Measurements from ENCODE around the gene UBA1.

The UBA1 gene

DNA sequence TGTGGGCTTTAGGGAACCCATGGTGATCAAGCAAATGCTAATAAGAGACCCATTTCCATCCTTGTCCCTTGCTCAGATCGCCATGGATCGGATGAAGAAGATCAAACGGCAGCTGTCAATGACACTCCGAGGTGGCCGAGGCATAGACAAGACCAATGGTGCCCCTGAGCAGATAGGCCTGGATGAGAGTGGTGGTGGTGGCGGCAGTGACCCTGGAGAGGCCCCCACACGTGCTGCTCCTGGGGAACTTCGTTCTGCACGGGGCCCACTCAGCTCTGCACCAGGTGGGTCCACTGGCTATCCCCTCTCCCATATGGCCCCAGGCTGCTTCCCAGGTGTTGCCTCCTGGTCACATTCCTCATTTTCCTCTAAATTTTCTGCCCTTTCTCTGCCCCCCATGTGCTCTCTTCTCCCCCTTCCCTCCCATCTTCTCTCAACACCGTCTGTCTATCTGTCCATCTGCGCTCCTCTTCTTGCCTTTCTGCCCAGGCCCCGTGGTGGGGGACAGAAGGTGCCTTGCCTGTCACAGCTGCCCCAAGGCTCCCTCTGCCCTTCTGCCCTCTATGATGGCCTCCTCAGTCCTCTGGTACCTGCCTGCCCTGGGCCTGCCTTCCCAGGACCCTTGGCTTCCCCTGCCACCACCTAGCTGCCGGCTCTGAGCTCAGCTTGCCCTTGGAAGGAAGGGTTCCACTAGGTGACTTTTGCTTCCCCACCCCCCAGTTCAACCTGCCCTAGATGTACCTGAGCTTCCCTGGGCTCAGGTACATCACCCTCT is 30.0 kb downstream of the UBA1 start:
- H3K36me3 ChIP-seq (ENCODE audit: insufficient read depth, low read length) = peaks cover 66% of the 10 kb centered on the region
- TF ChIP-seq CTCF (IDR thresholded peaks at IDR 0.05; ENCODE audit: low read length) (no peak), EZH2 (IDR thresholded peaks at IDR 0.05; ENCODE audit: borderline replicate concordance, low read length) (no peak)
- no peaks in the 10 kb centered on the region for H4K20me1 ChIP-seq (ENCODE audit: insufficient read depth, low read length)

DNA sequence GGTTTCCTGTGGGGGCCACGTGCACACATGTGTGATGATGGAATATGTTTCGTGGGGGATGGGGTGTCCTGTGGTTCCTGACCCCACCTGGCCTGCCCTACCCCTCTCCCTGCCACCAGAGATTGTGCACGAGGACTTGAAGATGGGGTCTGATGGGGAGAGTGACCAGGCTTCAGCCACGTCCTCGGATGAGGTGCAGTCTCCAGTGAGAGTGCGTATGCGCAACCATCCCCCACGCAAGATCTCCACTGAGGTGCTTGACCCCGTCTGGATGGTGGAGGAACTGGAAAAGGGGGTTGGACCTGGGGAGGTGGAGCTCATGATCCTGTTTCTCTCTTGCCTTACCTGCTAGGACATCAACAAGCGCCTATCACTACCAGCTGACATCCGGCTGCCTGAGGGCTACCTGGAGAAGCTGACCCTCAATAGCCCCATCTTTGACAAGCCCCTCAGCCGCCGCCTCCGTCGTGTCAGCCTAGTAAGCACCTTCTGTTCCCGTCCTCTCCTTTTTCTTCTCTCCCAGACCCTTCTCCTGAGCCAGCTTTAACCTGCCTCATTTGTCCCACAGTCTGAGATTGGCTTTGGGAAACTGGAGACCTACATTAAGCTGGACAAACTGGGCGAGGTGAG is 30.8 kb downstream of the UBA1 start:
- peaks cover 15% of the 10 kb centered on the region for H3K4me1 ChIP-seq (ENCODE audit: insufficient read depth, low read length, severe bottlenecking)
- H4K20me1 ChIP-seq (ENCODE audit: insufficient read depth, low read length) = no peaks in the 10 kb centered on the region
- H3K9ac ChIP-seq (ENCODE audit: low read length) = no peak overlapping the region
- H3K36me3 ChIP-seq (ENCODE audit: insufficient read depth, low read length) = peaks cover 72% of the 10 kb centered on the region
- H3K4me3 ChIP-seq (ENCODE audit: low read depth, low read length, poor library complexity, severe bottlenecking) = no peak overlapping the region
- no peak overlapping the region for H3K4me2 ChIP-seq (ENCODE audit: low read length)
- H3K27me3 ChIP-seq (ENCODE audit: insufficient read depth, low read length) = no peaks in the 10 kb centered on the region
- no peaks in the 10 kb centered on the region for H3F3A ChIP-seq (ENCODE audit: insufficient read depth, low read length)
- H3K9me2 ChIP-seq (ENCODE audit: low read depth, low read length) = no peaks in the 10 kb centered on the region
- no peak overlapping the region for H2AFZ ChIP-seq (ENCODE audit: low read length)
- TF ChIP-seq CTCF (IDR thresholded peaks at IDR 0.05; ENCODE audit: low read length) = no peak
- TF ChIP-seq EZH2 (IDR thresholded peaks at IDR 0.05; ENCODE audit: borderline replicate concordance, low read length) = no peak
- peaks cover 20% of the 10 kb centered on the region for H3K79me2 ChIP-seq (ENCODE audit: insufficient read depth, low read length)
- no peaks in the 10 kb centered on the region for H3K9me3 ChIP-seq (ENCODE audit: low read length)
- no peak overlapping the region for H3K27ac ChIP-seq (ENCODE audit: low read depth, low read length, poor library complexity, severe bottlenecking)

More for the DNA sequence above, 30.0 kb downstream of the UBA1 start:
- Histone ChIP-seq H3K4me3 (ENCODE audit: low read depth, low read length, poor library complexity, severe bottlenecking) (no peak overlapping the region), H2AFZ (ENCODE audit: low read length) (no peak overlapping the region), H3F3A (ENCODE audit: insufficient read depth, low read length) (no peaks in the 10 kb centered on the region), H3K27me3 (ENCODE audit: insufficient read depth, low read length) (no peaks in the 10 kb centered on the region), H3K27ac (ENCODE audit: low read depth, low read length, poor library complexity, severe bottlenecking) (no peak overlapping the region), H3K4me1 (ENCODE audit: insufficient read depth, low read length, severe bottlenecking) (peaks cover 15% of the 10 kb centered on the region), H3K9me2 (ENCODE audit: low read depth, low read length) (no peaks in the 10 kb centered on the region), H3K9me3 (ENCODE audit: low read length) (no peaks in the 10 kb centered on the region), H3K4me2 (ENCODE audit: low read length) (no peak overlapping the region), H3K79me2 (ENCODE audit: insufficient read depth, low read length) (peaks cover 27% of the 10 kb centered on the region), H3K9ac (ENCODE audit: low read length) (no peak overlapping the region)

GRCh38 chrX:47224896-47225290 is 31.3 kb downstream of the UBA1 start:
- Histone ChIP-seq H3K36me3 (ENCODE audit: insufficient read depth, low read length) (peaks cover 75% of the 10 kb centered on the region), H3K27me3 (ENCODE audit: insufficient read depth, low read length) (no peaks in the 10 kb centered on the region), H4K20me1 (ENCODE audit: insufficient read depth, low read length) (no peaks in the 10 kb centered on the region), H3K4me3 (ENCODE audit: low read depth, low read length, poor library complexity, severe bottlenecking) (no peak overlapping the region), H3K9me3 (ENCODE audit: low read length) (no peaks in the 10 kb centered on the region), H3K4me1 (ENCODE audit: insufficient read depth, low read length, severe bottlenecking) (peaks cover 10% of the 10 kb centered on the region), H3K27ac (ENCODE audit: low read depth, low read length, poor library complexity, severe bottlenecking) (no peak overlapping the region), H3K9me2 (ENCODE audit: low read depth, low read length) (no peaks in the 10 kb centered on the region), H2AFZ (ENCODE audit: low read length) (no peak overlapping the region), H3F3A (ENCODE audit: insufficient read depth, low read length) (no peaks in the 10 kb centered on the region), H3K79me2 (ENCODE audit: insufficient read depth, low read length) (peaks cover 15% of the 10 kb centered on the region), H3K9ac (ENCODE audit: low read length) (no peak overlapping the region), H3K4me2 (ENCODE audit: low read length) (no peak overlapping the region)
- TF ChIP-seq EZH2 (IDR thresholded peaks at IDR 0.05; ENCODE audit: borderline replicate concordance, low read length) = no peak
- no peak for TF ChIP-seq CTCF (IDR thresholded peaks at IDR 0.05; ENCODE audit: low read length)

Measured in OCI-LY1 (cell line).